ENCODE measurements around the gene KRT77. TPM values are rescaled to one million over a fixed set of nuclear protein-coding genes. Genes with fewer than 3 reads are reported as not detected.

KRT77 gene
- total and polyA plus RNA-seq, 2 experiments from 2014 or later = not detected

- TF ChIP-seq, protein P1, sequence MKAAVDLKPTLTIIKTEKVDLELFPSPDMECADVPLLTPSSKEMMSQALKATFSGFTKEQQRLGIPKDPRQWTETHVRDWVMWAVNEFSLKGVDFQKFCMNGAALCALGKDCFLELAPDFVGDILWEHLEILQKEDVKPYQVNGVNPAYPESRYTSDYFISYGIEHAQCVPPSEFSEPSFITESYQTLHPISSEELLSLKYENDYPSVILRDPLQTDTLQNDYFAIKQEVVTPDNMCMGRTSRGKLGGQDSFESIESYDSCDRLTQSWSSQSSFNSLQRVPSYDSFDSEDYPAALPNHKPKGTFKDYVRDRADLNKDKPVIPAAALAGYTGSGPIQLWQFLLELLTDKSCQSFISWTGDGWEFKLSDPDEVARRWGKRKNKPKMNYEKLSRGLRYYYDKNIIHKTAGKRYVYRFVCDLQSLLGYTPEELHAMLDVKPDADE (IDR thresholded peaks at IDR 0.05) = no peak
- TF ChIP-seq CREB1 (CRISPR knock-in tag; IDR thresholded peaks at IDR 0.05; ENCODE audit: low read depth) = no peak
- no peak for TF ChIP-seq POLR2AphosphoS5 (IDR thresholded peaks at IDR 0.05; ENCODE audit: low read depth)
- TF ChIP-seq NANOG (IDR thresholded peaks at IDR 0.05; ENCODE audit: borderline replicate concordance) = no peak
- TF ChIP-seq STAT1 (IDR thresholded peaks at IDR 0.05; ENCODE audit: unreplicated experiment) = no peak
- no peak for TF ChIP-seq JUNB (IDR thresholded peaks at IDR 0.05; ENCODE audit: unreplicated experiment)
- TF ChIP-seq, protein P2, sequence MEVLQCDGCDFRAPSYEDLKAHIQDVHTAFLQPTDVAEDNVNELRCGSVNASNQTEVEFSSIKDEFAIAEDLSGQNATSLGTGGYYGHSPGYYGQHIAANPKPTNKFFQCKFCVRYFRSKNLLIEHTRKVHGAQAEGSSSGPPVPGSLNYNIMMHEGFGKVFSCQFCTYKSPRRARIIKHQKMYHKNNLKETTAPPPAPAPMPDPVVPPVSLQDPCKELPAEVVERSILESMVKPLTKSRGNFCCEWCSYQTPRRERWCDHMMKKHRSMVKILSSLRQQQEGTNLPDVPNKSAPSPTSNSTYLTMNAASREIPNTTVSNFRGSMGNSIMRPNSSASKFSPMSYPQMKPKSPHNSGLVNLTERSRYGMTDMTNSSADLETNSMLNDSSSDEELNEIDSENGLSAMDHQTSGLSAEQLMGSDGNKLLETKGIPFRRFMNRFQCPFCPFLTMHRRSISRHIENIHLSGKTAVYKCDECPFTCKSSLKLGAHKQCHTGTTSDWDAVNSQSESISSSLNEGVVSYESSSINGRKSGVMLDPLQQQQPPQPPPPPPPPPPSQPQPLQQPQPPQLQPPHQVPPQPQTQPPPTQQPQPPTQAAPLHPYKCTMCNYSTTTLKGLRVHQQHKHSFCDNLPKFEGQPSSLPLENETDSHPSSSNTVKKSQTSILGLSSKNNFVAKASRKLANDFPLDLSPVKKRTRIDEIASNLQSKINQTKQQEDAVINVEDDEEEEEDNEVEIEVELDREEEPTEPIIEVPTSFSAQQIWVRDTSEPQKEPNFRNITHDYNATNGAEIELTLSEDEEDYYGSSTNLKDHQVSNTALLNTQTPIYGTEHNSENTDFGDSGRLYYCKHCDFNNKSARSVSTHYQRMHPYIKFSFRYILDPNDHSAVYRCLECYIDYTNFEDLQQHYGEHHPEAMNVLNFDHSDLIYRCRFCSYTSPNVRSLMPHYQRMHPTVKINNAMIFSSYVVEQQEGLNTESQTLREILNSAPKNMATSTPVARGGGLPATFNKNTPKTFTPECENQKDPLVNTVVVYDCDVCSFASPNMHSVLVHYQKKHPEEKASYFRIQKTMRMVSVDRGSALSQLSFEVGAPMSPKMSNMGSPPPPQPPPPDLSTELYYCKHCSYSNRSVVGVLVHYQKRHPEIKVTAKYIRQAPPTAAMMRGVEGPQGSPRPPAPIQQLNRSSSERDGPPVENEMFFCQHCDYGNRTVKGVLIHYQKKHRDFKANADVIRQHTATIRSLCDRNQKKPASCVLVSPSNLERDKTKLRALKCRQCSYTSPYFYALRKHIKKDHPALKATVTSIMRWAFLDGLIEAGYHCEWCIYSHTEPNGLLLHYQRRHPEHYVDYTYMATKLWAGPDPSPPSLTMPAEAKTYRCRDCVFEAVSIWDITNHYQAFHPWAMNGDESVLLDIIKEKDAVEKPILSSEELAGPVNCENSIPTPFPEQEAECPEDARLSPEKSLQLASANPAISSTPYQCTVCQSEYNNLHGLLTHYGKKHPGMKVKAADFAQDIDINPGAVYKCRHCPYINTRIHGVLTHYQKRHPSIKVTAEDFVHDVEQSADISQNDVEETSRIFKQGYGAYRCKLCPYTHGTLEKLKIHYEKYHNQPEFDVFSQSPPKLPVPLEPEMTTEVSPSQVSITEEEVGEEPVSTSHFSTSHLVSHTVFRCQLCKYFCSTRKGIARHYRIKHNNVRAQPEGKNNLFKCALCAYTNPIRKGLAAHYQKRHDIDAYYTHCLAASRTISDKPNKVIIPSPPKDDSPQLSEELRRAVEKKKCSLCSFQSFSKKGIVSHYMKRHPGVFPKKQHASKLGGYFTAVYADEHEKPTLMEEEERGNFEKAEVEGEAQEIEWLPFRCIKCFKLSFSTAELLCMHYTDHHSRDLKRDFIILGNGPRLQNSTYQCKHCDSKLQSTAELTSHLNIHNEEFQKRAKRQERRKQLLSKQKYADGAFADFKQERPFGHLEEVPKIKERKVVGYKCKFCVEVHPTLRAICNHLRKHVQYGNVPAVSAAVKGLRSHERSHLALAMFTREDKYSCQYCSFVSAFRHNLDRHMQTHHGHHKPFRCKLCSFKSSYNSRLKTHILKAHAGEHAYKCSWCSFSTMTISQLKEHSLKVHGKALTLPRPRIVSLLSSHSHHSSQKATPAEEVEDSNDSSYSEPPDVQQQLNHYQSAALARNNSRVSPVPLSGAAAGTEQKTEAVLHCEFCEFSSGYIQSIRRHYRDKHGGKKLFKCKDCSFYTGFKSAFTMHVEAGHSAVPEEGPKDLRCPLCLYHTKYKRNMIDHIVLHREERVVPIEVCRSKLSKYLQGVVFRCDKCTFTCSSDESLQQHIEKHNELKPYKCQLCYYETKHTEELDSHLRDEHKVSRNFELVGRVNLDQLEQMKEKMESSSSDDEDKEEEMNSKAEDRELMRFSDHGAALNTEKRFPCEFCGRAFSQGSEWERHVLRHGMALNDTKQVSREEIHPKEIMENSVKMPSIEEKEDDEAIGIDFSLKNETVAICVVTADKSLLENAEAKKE (CRISPR knock-in tag; IDR thresholded peaks at IDR 0.05) = no peak
- no peak for TF ChIP-seq EZH2phosphoT487 (IDR thresholded peaks at IDR 0.05; ENCODE audit: unreplicated experiment)
- TF ChIP-seq, protein P3, sequence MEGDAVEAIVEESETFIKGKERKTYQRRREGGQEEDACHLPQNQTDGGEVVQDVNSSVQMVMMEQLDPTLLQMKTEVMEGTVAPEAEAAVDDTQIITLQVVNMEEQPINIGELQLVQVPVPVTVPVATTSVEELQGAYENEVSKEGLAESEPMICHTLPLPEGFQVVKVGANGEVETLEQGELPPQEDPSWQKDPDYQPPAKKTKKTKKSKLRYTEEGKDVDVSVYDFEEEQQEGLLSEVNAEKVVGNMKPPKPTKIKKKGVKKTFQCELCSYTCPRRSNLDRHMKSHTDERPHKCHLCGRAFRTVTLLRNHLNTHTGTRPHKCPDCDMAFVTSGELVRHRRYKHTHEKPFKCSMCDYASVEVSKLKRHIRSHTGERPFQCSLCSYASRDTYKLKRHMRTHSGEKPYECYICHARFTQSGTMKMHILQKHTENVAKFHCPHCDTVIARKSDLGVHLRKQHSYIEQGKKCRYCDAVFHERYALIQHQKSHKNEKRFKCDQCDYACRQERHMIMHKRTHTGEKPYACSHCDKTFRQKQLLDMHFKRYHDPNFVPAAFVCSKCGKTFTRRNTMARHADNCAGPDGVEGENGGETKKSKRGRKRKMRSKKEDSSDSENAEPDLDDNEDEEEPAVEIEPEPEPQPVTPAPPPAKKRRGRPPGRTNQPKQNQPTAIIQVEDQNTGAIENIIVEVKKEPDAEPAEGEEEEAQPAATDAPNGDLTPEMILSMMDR (conservative IDR thresholded peaks at IDR 0.05; ENCODE audit: low read depth in 2 of 2) = no peak
- TF ChIP-seq ZNF114 (CRISPR knock-in tag; IDR thresholded peaks at IDR 0.05) = no peak
- no peak for TF ChIP-seq EZH2 (IDR thresholded peaks at IDR 0.05; ENCODE audit: low read depth, unreplicated experiment)
- Mint-ChIP-seq H3K36me3 (ENCODE audit: low read depth) (no peaks in the 10 kb centered on the region), H3K4me3 (no peak overlapping the region), H3K27me3 (ENCODE audit: insufficient read depth, low read depth, poor library complexity) (peaks cover 10% of the 10 kb centered on the region), H3K9me3 (no peaks in the 10 kb centered on the region), H3K4me1 (peaks cover 6% of the 10 kb centered on the region; the same call in 2 of the 3 replicates), H3K27ac (no peak overlapping the region)
- no peak overlapping the region for H3K4me2 ChIP-seq
- H3K27ac ChIP-seq (ENCODE audit: low read depth) = no peak overlapping the region
- H3K9me2 ChIP-seq (ENCODE audit: insufficient read depth) = no peaks in the 10 kb centered on the region
- DNase-seq (ENCODE audit: low spot score) (no peak), ATAC-seq (no peak)
- no peaks in the 10 kb centered on the region for H3K36me3 ChIP-seq (ENCODE audit: insufficient read depth)
- no peak overlapping the region for H3K4me3 ChIP-seq
- H3K79me2 ChIP-seq (replicated peaks; ENCODE audit: insufficient read depth) = no peaks in the 10 kb centered on the region
- no peaks in the 10 kb centered on the region for H3K27me3 ChIP-seq (ENCODE audit: insufficient read depth)
- no peaks in the 10 kb centered on the region for H3K4me1 ChIP-seq (ENCODE audit: insufficient read depth)
- H4K20me1 ChIP-seq (replicated peaks; ENCODE audit: insufficient read depth) = no peaks in the 10 kb centered on the region
- H3F3A ChIP-seq (replicated peaks; ENCODE audit: low read depth) = no peaks in the 10 kb centered on the region
- H2AFZ ChIP-seq = no peak overlapping the region
Observed at GRCh38 chr12:52704464-52704863, 1.1 kb upstream of the KRT77 start.

All from GM23338 (cell line).